ENCODE results near the gene NMNAT2. TPM values are rescaled to one million over a fixed set of nuclear protein-coding genes. Genes with fewer than 3 reads are reported as not detected.

NMNAT2 gene
- polyA plus RNA-seq, 1 experiment: 0.19 TPM

- Histone ChIP-seq H3K27ac (ENCODE audit: low read depth, low read length) (no peak overlapping the region), H3K27me3 (ENCODE audit: control insufficient read depth, insufficient read depth, low read length) (peaks cover 17% of the 10 kb centered on the region), H3K4me3 (ENCODE audit: low read depth, low read length) (no peak overlapping the region), H3K9me3 (ENCODE audit: control insufficient read depth, insufficient read depth, low read length) (no peaks in the 10 kb centered on the region)
- no peak for TF ChIP-seq CTCF (IDR thresholded peaks at IDR 0.05; ENCODE audit: low read depth, low read length)
- DNase-seq (ENCODE audit: low read depth, low spot score): no peak
- POLR2A ChIA-PET: no interaction called here
- CTCF ChIA-PET: no interaction called here
Observed at GRCh38 chr1:183370399-183371058, 47.7 kb downstream of the NMNAT2 start.

GRCh38 chr1:183368213-183369108 lies 49.7 kb downstream of the NMNAT2 start:
- DNase-seq (ENCODE audit: low read depth, low spot score): no peak
- TF ChIP-seq CTCF (IDR thresholded peaks at IDR 0.05; ENCODE audit: low read depth, low read length): no peak
- ChIA-PET CTCF (interaction anchor here (0.7 kb wide), 1 partner anchor 11 kb away, joined by 3 read pairs; no protein-coding TSS in a partner anchor), POLR2A (no interaction called here)
- no peak overlapping the region for H3K27ac ChIP-seq (ENCODE audit: low read depth, low read length)
- H3K9me3 ChIP-seq (ENCODE audit: control insufficient read depth, insufficient read depth, low read length): no peaks in the 10 kb centered on the region
- peaks cover 18% of the 10 kb centered on the region for H3K27me3 ChIP-seq (ENCODE audit: control insufficient read depth, insufficient read depth, low read length)
- no peak overlapping the region for H3K4me3 ChIP-seq (ENCODE audit: low read depth, low read length)

GRCh38 chr1:183366116-183366515 lies 52.1 kb downstream of the NMNAT2 start:
- POLR2A ChIA-PET: no interaction called here
- no peak for DNase-seq (ENCODE audit: low read depth, low spot score)
- CTCF ChIA-PET: no interaction called here
- Histone ChIP-seq H3K27me3 (ENCODE audit: control insufficient read depth, insufficient read depth, low read length) (peaks cover 24% of the 10 kb centered on the region), H3K4me3 (ENCODE audit: low read depth, low read length) (no peak overlapping the region), H3K9me3 (ENCODE audit: control insufficient read depth, insufficient read depth, low read length) (no peaks in the 10 kb centered on the region), H3K27ac (ENCODE audit: low read depth, low read length) (no peak overlapping the region)
- TF ChIP-seq CTCF (IDR thresholded peaks at IDR 0.05; ENCODE audit: low read depth, low read length): no peak

- H3K27ac ChIP-seq (ENCODE audit: low read depth, low read length): no peak overlapping the region
Observed at GRCh38 chr1:183365676-183366075, 52.5 kb downstream of the NMNAT2 start.

More at GRCh38 chr1:183365676-183366075, 52.5 kb downstream of the NMNAT2 start:
- no peak for TF ChIP-seq CTCF (IDR thresholded peaks at IDR 0.05; ENCODE audit: low read depth, low read length)
- H3K27me3 ChIP-seq (ENCODE audit: control insufficient read depth, insufficient read depth, low read length): peaks cover 25% of the 10 kb centered on the region
- no peak overlapping the region for H3K4me3 ChIP-seq (ENCODE audit: low read depth, low read length)
- POLR2A ChIA-PET: no interaction called here
- CTCF ChIA-PET: no interaction called here
- H3K9me3 ChIP-seq (ENCODE audit: control insufficient read depth, insufficient read depth, low read length): no peaks in the 10 kb centered on the region
- no peak for DNase-seq (ENCODE audit: low read depth, low spot score)

All from AG04450 (cell line).